A673 (cell line): Measurements from ENCODE around the gene TMEM235.

ENCODE experiments used
- EZH2 ChIP-seq: fragments of 200-600 bp; sonication (generic); IDR thresholded peaks from 2 replicates; pipeline ENCODE4 v1.6.1; 2017; ENCODE audit warnings: borderline replicate concordance, low read depth, mild to moderate bottlenecking, mixed read lengths, antibody characterized with exemption, low read length; ENCODE audit not compliant: poor library complexity, severe bottlenecking
- TF ChIP-seq, protein P1 (sequence below): fragments of 300-800, 200-600 bp; sonication (generic); conservative IDR thresholded peaks from 2 replicates; pipeline ENCODE4 v1.5.1; 2017; ENCODE audit warnings: low read depth, mild to moderate bottlenecking, antibody characterized with exemption, low read length, moderate library complexity, mixed read lengths

DNA sequence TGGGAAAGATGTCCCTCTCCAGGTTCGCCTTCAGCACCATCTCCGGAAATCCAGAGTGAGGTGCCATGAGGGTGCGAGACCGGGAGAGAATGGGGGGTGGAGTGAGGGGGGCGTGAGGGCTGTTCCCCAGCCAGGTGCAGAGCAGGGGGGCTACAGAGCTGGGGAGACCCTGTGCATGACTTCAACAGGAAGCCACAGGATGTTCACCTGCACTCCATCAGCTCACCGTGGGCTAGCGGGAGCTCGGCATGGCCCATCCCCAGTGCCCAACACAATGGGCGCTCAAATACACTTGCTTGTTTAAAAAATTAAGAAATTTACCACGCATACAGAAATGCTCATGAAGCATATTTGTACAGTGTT, 27.7 kb downstream of the TMEM235 start:
- TF ChIP-seq, protein P1, sequence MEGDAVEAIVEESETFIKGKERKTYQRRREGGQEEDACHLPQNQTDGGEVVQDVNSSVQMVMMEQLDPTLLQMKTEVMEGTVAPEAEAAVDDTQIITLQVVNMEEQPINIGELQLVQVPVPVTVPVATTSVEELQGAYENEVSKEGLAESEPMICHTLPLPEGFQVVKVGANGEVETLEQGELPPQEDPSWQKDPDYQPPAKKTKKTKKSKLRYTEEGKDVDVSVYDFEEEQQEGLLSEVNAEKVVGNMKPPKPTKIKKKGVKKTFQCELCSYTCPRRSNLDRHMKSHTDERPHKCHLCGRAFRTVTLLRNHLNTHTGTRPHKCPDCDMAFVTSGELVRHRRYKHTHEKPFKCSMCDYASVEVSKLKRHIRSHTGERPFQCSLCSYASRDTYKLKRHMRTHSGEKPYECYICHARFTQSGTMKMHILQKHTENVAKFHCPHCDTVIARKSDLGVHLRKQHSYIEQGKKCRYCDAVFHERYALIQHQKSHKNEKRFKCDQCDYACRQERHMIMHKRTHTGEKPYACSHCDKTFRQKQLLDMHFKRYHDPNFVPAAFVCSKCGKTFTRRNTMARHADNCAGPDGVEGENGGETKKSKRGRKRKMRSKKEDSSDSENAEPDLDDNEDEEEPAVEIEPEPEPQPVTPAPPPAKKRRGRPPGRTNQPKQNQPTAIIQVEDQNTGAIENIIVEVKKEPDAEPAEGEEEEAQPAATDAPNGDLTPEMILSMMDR: no peak
- TF ChIP-seq EZH2: no peak
